GM18873 (cell line): ENCODE measurements around the gene MRPL10.

Source experiments
- ATAC-seq: cut with Tn5 transposase; IDR thresholded peaks from one replicate; pipeline ENCODE4 v1.9.1; 2021; ENCODE audit warnings: mild to moderate bottlenecking, moderate library complexity, moderate number of reproducible peaks; ENCODE audit not compliant: unreplicated experiment, low FRiP score

Gene MRPL10

GRCh38 chr17:47816947-47817346 lies 14.4 kb downstream of the MRPL10 start:
- no peak for ATAC-seq

- no peak for ATAC-seq
Measured at GRCh38 chr17:47816111-47816735, 15.1 kb downstream of the MRPL10 start.

DNA sequence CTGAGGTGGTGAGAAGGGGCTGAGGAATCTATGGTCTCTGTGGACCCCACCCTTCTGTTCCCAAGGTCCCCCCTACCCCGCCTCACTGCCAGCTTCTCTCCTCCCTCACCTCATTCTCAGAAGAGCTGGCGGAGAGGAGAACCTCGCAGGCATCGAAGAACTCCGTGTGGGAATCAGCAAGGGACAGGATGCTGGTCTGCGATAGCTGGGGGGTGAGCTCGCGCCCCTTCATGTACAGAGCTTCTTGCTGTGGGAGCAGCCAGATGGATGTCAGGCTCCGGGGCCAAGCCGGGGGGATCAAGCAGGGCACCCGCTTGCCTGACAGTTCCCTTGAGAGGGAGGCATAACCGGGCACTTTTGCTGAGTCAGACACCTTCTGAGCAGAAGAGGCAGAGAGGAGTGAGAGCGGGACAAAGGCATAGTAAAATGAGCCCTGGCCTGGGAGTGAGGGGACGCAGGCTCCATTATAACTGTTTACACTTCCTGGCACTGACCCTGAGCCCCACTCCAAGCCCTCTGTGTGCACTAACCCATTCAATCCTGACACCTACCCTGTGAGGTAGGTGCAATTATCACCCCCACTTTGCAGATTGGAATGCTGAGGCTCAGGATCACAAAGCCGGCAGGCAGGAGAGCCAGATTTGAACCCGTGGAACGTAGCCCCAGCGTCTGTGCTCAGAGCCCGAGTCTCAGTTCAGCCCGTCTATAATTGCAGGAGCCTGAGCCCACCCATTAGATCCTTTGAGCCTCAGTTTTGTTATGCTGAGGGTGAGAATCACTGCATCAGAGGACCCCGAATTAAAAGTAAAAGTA lies 16.0 kb downstream of the MRPL10 start:
- no peak for ATAC-seq

GRCh38 chr17:47813512-47814031 lies 17.8 kb downstream of the MRPL10 start:
- no peak for ATAC-seq

DNA sequence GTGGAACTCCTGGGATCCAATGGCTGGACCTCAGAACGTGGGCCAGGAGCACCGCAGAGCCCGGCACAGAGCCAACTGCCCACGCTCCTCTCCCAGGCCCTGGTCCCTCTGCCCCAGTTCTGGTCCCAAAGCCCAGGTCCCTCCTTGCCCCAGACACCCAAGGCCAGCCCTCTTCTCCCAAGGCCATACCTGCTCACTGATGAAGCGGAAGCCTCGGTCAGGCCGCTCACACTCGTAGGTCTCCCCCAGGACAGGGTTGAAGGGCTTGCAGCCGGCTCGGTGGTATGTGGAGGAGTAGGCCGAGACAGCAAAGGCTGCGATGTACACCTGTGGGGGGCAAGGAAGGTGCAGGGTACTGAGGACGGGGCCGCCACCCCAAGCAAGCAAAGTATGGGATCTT lies 18.3 kb downstream of the MRPL10 start:
- ATAC-seq, result no peak

DNA sequence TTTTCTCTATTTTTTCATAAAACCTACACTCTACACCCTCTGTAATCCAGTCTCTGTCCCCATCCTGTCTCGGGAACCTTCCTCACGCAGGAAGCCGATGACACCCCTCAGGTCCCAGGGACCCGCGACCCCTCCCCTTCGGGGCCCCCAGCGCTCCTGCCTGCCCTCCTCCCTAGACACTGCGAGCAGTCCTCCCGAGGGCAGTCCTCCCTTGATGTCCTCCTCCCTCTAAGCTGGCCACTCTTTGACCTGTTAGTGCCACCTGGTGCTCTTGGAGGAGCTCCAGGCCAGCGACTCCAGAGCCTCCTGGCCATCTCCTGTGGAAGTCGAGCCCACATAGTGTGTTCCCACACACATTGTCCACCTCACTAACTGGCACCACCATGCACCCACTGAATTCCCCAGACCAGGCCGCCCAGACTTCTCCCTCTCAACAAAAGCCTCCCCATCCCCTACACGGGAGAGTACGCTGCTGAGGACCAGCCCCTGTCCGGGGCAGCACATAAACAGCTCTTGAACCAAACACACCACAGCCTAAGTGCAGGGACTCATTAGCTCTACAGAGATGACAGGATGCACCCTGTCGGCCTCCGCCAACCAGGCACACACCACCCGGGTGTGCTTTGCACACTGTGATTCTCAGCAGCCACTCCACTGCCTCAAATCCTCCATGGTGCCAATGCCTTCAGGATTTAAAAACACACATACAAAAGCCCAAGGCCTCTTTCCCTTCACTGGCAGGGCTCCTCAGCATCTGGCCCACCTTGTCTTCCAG lies 19.0 kb downstream of the MRPL10 start:
- ATAC-seq, result no peak

DNA sequence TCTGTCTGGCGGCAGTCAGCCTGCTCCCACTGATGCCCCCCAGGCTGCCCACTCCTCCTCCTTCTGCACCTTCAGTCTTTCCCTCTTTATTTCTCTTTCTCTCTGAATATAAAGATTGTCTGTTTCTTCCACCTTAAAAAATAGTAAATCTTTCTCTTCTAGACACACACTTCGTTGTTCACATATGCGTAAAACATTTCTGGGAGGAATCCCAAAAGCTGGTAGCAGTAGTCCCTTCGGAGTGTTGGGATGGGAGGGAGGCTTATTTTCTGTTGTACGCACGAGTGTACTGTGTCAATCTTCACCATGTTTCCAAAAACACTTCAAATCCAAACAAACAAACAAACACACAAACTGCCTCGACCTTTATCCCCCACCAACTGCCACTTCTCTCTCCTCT lies 19.6 kb downstream of the MRPL10 start:
- ATAC-seq, result no peak

- no peak for ATAC-seq
Measured at GRCh38 chr17:47810901-47811635, 20.3 kb downstream of the MRPL10 start.

GRCh38 chr17:47810200-47810821 lies 21.0 kb downstream of the MRPL10 start:
- no peak for ATAC-seq

GRCh38 chr17:47808830-47809480 lies 22.4 kb downstream of the MRPL10 start:
- ATAC-seq, result no peak

GRCh38 chr17:47808036-47808829 lies 23.1 kb downstream of the MRPL10 start:
- no peak for ATAC-seq

DNA sequence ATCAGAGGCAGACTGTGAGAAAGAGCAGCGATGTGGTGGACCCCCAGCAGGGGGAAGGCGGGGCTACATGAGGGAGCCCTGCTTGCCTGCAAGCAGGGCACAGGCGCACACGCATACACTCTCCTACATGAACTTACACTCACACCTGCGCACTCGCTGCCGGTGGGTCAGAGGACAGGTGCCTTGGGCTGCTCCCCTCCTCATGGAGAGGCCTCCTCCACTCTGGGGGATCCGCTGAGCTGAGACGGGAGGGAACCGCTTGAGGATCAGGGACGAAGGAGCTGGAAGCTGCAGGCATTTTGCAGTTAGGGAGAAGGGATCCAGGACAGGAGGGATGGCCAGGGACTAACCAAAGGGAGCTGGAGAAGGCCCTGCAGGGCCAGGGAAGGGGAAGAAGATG lies 23.9 kb downstream of the MRPL10 start:
- ATAC-seq, result no peak

DNA sequence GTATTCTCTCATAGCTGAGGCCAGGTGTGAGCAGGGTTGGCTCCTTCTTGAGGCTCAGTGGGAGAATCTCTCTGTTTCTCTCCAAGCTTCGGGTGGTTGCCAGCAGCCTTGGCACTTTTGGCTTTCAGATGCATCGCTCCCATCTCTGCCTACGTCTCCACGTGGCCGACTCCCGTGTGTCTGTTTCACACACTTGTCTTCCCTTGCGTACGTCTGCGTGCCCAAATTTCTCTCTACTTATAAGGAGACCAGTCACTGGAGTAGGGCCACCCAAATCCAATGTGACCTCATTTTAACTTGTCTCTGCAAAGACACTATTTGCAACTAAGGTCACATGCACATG lies 24.5 kb downstream of the MRPL10 start:
- ATAC-seq, result no peak

DNA sequence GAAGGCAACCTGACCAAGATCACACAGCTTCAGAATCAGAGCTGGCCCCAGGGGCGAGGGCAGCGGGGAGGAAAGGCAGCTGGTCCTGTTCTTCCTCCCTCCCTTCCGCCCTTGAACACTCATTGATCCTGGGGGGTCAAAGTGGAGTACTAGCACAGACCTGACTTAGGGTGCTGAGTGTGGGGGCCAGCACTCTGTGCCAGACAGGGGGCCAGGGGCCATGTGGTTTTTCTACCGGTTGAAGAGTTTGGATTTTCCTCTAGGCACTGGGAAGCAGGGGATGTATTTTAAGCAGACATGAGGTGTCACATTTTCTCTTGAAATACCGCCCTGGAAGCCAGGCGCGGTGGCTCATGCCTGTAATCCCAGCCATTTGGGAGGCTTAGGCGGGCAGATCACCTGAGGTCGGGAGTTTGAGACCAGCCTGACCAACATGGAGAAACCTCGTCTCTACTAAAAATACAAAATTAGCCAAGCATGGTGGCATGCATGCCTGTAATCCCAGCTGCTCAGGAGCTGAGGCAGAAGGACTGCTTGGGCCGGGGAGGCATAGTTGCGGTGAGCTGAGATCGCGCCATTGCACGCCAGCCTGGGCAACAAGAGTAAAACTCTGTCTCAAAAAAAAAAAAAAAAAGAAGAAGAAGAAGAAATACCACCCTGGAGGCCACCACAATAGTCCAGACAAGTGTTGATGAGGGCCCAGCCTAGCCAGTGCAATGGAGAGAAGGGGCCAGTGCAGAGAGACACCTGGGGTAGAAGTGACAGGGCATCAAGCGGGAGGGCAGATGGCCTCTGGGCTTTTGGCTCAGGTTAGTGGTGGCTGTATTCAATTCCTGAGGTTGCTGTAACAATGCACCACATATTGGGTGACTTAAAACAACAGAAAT lies 25.1 kb downstream of the MRPL10 start:
- no peak for ATAC-seq

DNA sequence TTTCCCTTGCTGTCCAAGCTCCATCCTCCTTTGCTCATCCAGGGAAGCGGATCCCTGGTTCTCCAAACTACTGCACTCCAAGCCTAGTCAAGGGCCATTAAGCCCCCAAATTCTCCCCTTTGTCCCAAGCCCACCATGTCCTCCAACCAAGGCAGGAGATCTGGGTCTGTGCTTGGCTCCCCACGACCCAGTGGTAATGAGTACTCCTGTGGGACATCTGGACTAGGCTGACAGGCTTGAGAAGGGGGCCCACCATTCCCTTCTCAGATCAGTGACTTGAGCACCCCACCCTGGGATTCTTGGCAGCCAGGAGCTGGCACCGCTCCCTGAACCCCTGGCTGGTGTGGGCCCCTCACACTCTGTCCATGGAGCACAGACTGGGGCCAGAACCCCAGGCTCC lies 26.9 kb downstream of the MRPL10 start:
- ATAC-seq, result no peak

- ATAC-seq, result no peak
Measured at GRCh38 chr17:47803751-47804150, 27.6 kb downstream of the MRPL10 start.

DNA sequence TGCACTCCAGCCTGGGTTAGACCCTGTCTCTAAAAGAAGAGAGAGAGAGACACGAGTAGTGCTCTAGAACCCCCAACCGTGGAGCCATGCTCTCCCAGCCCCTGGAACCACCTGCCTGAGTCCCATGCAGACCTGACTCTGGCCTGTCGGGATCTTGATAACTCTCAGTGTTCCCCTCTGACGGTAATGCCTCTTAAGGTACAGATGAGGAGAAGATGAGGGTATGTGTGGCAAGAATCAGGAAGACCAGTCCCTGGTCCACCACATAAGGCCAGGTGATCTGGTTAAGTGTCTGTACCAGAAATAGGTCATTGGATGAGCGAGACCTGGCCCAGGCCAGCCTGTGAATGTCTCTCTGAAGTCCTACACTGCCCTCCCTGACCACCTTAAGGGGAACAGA lies 28.1 kb downstream of the MRPL10 start:
- no peak for ATAC-seq
